Adrenal gland (tissue), 12 donors: ENCODE measurements around the gene C9orf153. TPM values are rescaled to one million over a fixed set of nuclear protein-coding genes. Genes with fewer than 3 reads are reported as not detected.

Source experiments
- DNase-seq, 7 donors: peaks; one replicate each; pipeline ENCODE4 v3.0.0-alpha.2; 2019 to 2020
- H3K27ac ChIP-seq, 5 donors: fragments of 200-600 bp; sonication (generic) in 4 of 5; 1 replicate in 3 of 5; 2 replicates in 2 of 5; pipeline versions ENCODE4 v1.5.1 to v1.8.0; 2016 to 2020; ENCODE audit warnings: mild to moderate bottlenecking in 1 of 5
- H3K27me3 ChIP-seq: fragments of 200-600 bp; 2 replicates; pipeline ENCODE4 v1.8.0; 2021
- H3K36me3 ChIP-seq, 2 donors: fragments of 200-600 bp; replicated peaks in 1 of 2; 1 replicate in 1 of 2; 2 replicates in 1 of 2; pipeline versions ENCODE4 v1.5.1 to v1.8.0; 2018 to 2022
- H3K4me1 ChIP-seq, 2 donors: fragments of 200-600 bp; replicated peaks in 1 of 2; 1 replicate in 1 of 2; 2 replicates in 1 of 2; pipeline versions ENCODE4 v1.5.1 to v1.8.0; 2018 to 2021
- H3K4me3 ChIP-seq, 4 donors: fragments of 200-600 bp; sonication (generic) in 3 of 4; one replicate each; pipeline ENCODE4 v1.5.1; 2016 to 2018
- H3K9me3 ChIP-seq, 3 donors: fragments of 200-600 bp; sonication (generic) in 1 of 3; replicated peaks in 1 of 3; 1 replicate in 2 of 3; 2 replicates in 1 of 3; pipeline versions ENCODE4 v1.5.1 to v1.8.0; 2016 to 2021
- CTCF ChIP-seq, 6 experiments: fragments of 450-650 bp in 4 of 6; fragments of 200-600 bp in 2 of 6; sonication (generic) in 1 of 6; IDR thresholded peaks; 1 replicate in 5 of 6; 2 replicates in 1 of 6; pipeline versions ENCODE4 v1.5.1 to v1.8.0; 2016 to 2021; ENCODE audit warnings: antibody characterized with exemption in 6 of 6, mild to moderate bottlenecking in 2 of 6, moderate library complexity in 1 of 6
- POLR2A ChIP-seq, 2 donors: fragments of 450-650 bp; IDR thresholded peaks; one replicate each; pipeline ENCODE4 v1.6.1; 2017; ENCODE audit warnings: antibody characterized with exemption in 2 of 2, mild to moderate bottlenecking in 2 of 2, moderate library complexity in 1 of 2
- WGBS, 4 donors: extraction: QIAGEN DNeasy Blood & Tissue Kit in 2 of 4; methylation state at CpG; one replicate each; pipeline versions ENCODE4 v1.1.5 to v1.1.7; 2013 to 2017; 5-methylcytosine and 5-hydroxymethylcytosine counted together
- intact Hi-C, 2 donors: fragments of 100-400 bp; cut with DNase I; formaldehyde crosslinking; loops; one replicate each; pipeline versions ENCODE4 v1.14.1 to v1.15.0; 2022 to 2023
- polyA plus RNA-seq, 3 donors: library from polyadenylated mRNA; stranded (reverse); fragments of 200-250 nt in 2 of 3; fragments of 350-450 nt in 1 of 3; fragmentation: Illumina TruSeq in 1 of 3; extraction: RNeasy Lipid Tissue Mini Kit (QIAGEN cat#74804) in 1 of 3; gene quantifications; one replicate each; pipeline ENCODE4 v1.2.3, GENCODE V29; 2013 to 2014
- total RNA-seq, 9 donors: library from RNA; depleted of rRNA in 4 of 9; stranded (reverse); fragments of >200 nt in 4 of 9; fragments of 120-200 nt in 1 of 9; fragmentation: NEBNext Ultra II Directional in 1 of 9; extraction: Animal tissue kit (Norgen Biotek cat#: 25700) in 1 of 9; gene quantifications; one replicate each; pipeline versions ENCODE4 v1.1.0 to v1.2.4, GENCODE V29; 2013 to 2023
- donor health status: healthy with polysubstance abuse.
- donor health status: Bipolar disorder and iron deficiency.
- donor health status: DM: yes; HTN: yes; CAD: no.
- donor health status: DM: no; HTN: no; CAD: no.
- donor health status: DM: no; HTN: no; CAD: no.
- donor health status: DM: yes; HTN: yes; CAD: no.

The C9orf153 gene
- total and polyA plus RNA-seq, 12 donors = 0.14 to 0.94 (median 0.37) TPM; not detected in 5

GRCh38 chr9:86217076-86217755, 42.2 kb downstream of the C9orf153 start:
- H3K4me1 ChIP-seq = no peaks in the 10 kb centered on the region
- WGBS, 4 donors = 87 to 92% (median 89%) methylated on average over 7 of the region's 7 CpGs

GRCh38 chr9:86207193-86207592, 52.3 kb downstream of the C9orf153 start:
- Histone ChIP-seq H3K4me3 (no peak overlapping the region), H3K27ac (peak overlapping the region in 1 of 5 donors; percentile 45), H3K4me1 (peaks cover 0 to 6% of the 10 kb centered on the region in 2 donors), H3K9me3 (no peaks in the 10 kb centered on the region), H3K36me3 (no peaks in the 10 kb centered on the region), H3K27me3 (no peaks in the 10 kb centered on the region)
- intact Hi-C loops = no loop called here
- no peak for DNase-seq
- TF ChIP-seq POLR2A (IDR thresholded peaks at IDR 0.05) (no peak), CTCF (IDR thresholded peaks at IDR 0.05) (no peak)
- WGBS, 4 donors = 76 to 88% (median 81%) methylated on average over 5 of the region's 5 CpGs

More at GRCh38 chr9:86217076-86217755, 42.2 kb downstream of the C9orf153 start:
- no peaks in the 10 kb centered on the region for H3K27me3 ChIP-seq
- no peak for TF ChIP-seq CTCF (IDR thresholded peaks at IDR 0.05)
- no peak for TF ChIP-seq POLR2A (IDR thresholded peaks at IDR 0.05)
- H3K36me3 ChIP-seq = no peaks in the 10 kb centered on the region
- H3K9me3 ChIP-seq = no peaks in the 10 kb centered on the region
- H3K27ac ChIP-seq = no peak overlapping the region
- no peak for DNase-seq
- no peak overlapping the region for H3K4me3 ChIP-seq
- intact Hi-C loops = no loop called here

- no peaks in the 10 kb centered on the region for H3K27me3 ChIP-seq
- no peak overlapping the region for H3K27ac ChIP-seq
- TF ChIP-seq POLR2A (IDR thresholded peaks at IDR 0.05) = no peak
- peak; percentile 70 to 88 (median 76) for TF ChIP-seq CTCF (IDR thresholded peaks at IDR 0.05)
- no peaks in the 10 kb centered on the region for H3K9me3 ChIP-seq
- no peak overlapping the region for H3K4me3 ChIP-seq
- H3K36me3 ChIP-seq = no peaks in the 10 kb centered on the region
- 23 to 35% (median 26%) methylated on average over 5 of the region's 5 CpGs for WGBS, 4 donors
- H3K4me1 ChIP-seq = peaks cover 6 to 16% of the 10 kb centered on the region in 2 donors
- intact Hi-C loops = no loop called here
- DNase-seq = peak in 5 of 7 donors; percentile 17 to 43 (median 35)
Measured at GRCh38 chr9:86202338-86202882, 57.0 kb downstream of the C9orf153 start.

GRCh38 chr9:86201474-86202337, 57.8 kb downstream of the C9orf153 start:
- H3K9me3 ChIP-seq = no peaks in the 10 kb centered on the region
- no peak for DNase-seq
- no peaks in the 10 kb centered on the region for H3K36me3 ChIP-seq
- H3K4me1 ChIP-seq = peaks cover 6 to 16% of the 10 kb centered on the region in 2 donors
- H3K4me3 ChIP-seq = no peak overlapping the region
- 70 to 75% (median 74%) methylated on average over 4 to 5 of the region's 5 CpGs for WGBS, 4 donors
- TF ChIP-seq POLR2A (IDR thresholded peaks at IDR 0.05) (no peak), CTCF (IDR thresholded peaks at IDR 0.05) (no peak)
- H3K27ac ChIP-seq = no peak overlapping the region
- no peaks in the 10 kb centered on the region for H3K27me3 ChIP-seq
- intact Hi-C loops = no loop called here
